ENCODE results near the gene GPR161. TPM values are rescaled to one million over a fixed set of nuclear protein-coding genes. Genes with fewer than 3 reads are reported as not detected.

The GPR161 gene
- total and polyA plus RNA-seq, 9 of the 15 experiments (the other 6 are each of a cell fraction or from before 2014, with no cell fraction given), result 0.15 to 2.4 (median 0.76) TPM

DNA sequence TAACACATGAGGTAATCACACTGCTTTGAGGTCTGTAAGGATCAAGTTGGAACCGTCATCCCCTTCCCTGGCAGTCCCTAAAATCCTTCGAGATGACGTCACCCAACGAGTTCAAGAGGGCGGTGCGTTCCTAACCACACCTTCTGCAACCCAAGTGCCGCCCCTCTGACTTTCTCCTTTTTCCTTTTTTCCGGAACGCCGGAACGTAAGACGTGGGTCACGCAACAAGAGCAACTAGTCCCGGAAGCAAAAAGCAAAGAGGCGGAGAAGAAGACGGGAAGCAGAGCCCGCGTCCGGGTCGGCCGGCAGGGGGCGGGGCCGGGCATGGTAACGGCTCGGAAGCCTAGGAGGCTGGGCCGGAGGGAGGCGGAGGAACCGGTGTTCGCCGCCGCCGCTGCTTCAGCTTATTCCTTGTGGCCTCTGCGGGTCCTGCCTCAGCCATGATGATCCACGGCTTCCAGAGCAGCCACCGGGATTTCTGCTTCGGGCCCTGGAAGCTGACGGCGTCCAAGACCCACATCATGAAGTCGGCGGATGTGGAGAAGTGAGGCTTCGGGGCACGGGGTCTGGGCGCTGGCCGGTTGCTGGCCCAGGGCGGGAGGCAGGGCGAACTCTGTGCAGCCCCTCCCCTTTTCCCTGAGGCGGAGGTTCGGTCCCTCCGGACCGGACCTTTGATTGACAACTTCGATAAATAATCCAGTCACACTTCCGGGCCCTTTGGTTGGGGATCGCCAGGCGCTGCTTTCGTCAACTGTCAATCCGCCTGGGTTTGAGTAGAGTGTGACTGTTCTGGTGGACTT is 42.1 kb upstream of the GPR161 start, which contains the start of gene TIPRL (continued):
- TF ChIP-seq, protein P1, sequence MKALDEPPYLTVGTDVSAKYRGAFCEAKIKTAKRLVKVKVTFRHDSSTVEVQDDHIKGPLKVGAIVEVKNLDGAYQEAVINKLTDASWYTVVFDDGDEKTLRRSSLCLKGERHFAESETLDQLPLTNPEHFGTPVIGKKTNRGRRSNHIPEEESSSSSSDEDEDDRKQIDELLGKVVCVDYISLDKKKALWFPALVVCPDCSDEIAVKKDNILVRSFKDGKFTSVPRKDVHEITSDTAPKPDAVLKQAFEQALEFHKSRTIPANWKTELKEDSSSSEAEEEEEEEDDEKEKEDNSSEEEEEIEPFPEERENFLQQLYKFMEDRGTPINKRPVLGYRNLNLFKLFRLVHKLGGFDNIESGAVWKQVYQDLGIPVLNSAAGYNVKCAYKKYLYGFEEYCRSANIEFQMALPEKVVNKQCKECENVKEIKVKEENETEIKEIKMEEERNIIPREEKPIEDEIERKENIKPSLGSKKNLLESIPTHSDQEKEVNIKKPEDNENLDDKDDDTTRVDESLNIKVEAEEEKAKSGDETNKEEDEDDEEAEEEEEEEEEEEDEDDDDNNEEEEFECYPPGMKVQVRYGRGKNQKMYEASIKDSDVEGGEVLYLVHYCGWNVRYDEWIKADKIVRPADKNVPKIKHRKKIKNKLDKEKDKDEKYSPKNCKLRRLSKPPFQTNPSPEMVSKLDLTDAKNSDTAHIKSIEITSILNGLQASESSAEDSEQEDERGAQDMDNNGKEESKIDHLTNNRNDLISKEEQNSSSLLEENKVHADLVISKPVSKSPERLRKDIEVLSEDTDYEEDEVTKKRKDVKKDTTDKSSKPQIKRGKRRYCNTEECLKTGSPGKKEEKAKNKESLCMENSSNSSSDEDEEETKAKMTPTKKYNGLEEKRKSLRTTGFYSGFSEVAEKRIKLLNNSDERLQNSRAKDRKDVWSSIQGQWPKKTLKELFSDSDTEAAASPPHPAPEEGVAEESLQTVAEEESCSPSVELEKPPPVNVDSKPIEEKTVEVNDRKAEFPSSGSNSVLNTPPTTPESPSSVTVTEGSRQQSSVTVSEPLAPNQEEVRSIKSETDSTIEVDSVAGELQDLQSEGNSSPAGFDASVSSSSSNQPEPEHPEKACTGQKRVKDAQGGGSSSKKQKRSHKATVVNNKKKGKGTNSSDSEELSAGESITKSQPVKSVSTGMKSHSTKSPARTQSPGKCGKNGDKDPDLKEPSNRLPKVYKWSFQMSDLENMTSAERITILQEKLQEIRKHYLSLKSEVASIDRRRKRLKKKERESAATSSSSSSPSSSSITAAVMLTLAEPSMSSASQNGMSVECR (CRISPR knock-in tag; IDR thresholded peaks at IDR 0.05), result peak; percentile 78
- TF ChIP-seq, protein P2, sequence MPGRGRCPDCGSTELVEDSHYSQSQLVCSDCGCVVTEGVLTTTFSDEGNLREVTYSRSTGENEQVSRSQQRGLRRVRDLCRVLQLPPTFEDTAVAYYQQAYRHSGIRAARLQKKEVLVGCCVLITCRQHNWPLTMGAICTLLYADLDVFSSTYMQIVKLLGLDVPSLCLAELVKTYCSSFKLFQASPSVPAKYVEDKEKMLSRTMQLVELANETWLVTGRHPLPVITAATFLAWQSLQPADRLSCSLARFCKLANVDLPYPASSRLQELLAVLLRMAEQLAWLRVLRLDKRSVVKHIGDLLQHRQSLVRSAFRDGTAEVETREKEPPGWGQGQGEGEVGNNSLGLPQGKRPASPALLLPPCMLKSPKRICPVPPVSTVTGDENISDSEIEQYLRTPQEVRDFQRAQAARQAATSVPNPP (IDR thresholded peaks at IDR 0.05; ENCODE audit: borderline replicate concordance, insufficient read depth, insufficient read length), result no peak
- TF ChIP-seq, protein P3, sequence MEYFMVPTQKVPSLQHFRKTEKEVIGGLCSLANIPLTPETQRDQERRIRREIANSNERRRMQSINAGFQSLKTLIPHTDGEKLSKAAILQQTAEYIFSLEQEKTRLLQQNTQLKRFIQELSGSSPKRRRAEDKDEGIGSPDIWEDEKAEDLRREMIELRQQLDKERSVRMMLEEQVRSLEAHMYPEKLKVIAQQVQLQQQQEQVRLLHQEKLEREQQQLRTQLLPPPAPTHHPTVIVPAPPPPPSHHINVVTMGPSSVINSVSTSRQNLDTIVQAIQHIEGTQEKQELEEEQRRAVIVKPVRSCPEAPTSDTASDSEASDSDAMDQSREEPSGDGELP (CRISPR knock-in tag; IDR thresholded peaks at IDR 0.05; ENCODE audit: borderline replicate concordance), result peak; percentile 84; the same call in 1 of the 2 replicates
- TF ChIP-seq ZNF75A (CRISPR knock-in tag; IDR thresholded peaks at IDR 0.05) (no peak), TOE1 (IDR thresholded peaks at IDR 0.05; ENCODE audit: borderline replicate concordance) (peak; percentile 67; the same call in 1 of the 2 replicates), TOE1 (CRISPR knock-in tag; IDR thresholded peaks at IDR 0.05; ENCODE audit: borderline replicate concordance, low read depth) (no peak), ZNF124 (CRISPR knock-in tag; IDR thresholded peaks at IDR 0.05) (no peak), DACH1 (IDR thresholded peaks at IDR 0.05; ENCODE audit: partially characterized antibody) (no peak)
- TF ChIP-seq, protein P4, sequence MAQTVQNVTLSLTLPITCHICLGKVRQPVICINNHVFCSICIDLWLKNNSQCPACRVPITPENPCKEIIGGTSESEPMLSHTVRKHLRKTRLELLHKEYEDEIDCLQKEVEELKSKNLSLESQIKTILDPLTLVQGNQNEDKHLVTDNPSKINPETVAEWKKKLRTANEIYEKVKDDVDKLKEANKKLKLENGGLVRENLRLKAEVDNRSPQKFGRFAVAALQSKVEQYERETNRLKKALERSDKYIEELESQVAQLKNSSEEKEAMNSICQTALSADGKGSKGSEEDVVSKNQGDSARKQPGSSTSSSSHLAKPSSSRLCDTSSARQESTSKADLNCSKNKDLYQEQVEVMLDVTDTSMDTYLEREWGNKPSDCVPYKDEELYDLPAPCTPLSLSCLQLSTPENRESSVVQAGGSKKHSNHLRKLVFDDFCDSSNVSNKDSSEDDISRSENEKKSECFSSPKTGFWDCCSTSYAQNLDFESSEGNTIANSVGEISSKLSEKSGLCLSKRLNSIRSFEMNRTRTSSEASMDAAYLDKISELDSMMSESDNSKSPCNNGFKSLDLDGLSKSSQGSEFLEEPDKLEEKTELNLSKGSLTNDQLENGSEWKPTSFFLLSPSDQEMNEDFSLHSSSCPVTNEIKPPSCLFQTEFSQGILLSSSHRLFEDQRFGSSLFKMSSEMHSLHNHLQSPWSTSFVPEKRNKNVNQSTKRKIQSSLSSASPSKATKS (CRISPR knock-in tag; IDR thresholded peaks at IDR 0.05), result no peak
- TF ChIP-seq, protein P5, sequence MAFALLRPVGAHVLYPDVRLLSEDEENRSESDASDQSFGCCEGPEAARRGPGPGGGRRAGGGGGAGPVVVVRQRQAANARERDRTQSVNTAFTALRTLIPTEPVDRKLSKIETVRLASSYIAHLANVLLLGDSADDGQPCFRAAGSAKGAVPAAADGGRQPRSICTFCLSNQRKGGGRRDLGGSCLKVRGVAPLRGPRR (CRISPR knock-in tag; IDR thresholded peaks at IDR 0.05), result no peak
- TF ChIP-seq, protein P6, sequence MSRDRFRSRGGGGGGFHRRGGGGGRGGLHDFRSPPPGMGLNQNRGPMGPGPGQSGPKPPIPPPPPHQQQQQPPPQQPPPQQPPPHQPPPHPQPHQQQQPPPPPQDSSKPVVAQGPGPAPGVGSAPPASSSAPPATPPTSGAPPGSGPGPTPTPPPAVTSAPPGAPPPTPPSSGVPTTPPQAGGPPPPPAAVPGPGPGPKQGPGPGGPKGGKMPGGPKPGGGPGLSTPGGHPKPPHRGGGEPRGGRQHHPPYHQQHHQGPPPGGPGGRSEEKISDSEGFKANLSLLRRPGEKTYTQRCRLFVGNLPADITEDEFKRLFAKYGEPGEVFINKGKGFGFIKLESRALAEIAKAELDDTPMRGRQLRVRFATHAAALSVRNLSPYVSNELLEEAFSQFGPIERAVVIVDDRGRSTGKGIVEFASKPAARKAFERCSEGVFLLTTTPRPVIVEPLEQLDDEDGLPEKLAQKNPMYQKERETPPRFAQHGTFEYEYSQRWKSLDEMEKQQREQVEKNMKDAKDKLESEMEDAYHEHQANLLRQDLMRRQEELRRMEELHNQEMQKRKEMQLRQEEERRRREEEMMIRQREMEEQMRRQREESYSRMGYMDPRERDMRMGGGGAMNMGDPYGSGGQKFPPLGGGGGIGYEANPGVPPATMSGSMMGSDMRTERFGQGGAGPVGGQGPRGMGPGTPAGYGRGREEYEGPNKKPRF (IDR thresholded peaks at IDR 0.05; ENCODE audit: low read depth, low read length), result no peak
- TF ChIP-seq, protein P7, sequence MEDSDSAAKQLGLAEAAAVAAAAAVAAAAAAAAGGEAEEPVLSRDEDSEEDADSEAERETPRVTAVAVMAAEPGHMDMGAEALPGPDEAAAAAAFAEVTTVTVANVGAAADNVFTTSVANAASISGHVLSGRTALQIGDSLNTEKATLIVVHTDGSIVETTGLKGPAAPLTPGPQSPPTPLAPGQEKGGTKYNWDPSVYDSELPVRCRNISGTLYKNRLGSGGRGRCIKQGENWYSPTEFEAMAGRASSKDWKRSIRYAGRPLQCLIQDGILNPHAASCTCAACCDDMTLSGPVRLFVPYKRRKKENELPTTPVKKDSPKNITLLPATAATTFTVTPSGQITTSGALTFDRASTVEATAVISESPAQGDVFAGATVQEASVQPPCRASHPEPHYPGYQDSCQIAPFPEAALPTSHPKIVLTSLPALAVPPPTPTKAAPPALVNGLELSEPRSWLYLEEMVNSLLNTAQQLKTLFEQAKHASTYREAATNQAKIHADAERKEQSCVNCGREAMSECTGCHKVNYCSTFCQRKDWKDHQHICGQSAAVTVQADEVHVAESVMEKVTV (CRISPR knock-in tag; IDR thresholded peaks at IDR 0.05), result no peak; the same call in 1 of the 2 replicates

Measured in K562 (cell line).